Fibroblast of peridontal ligament (primary cell): Measurements from ENCODE around the gene CDT1.

ENCODE experiments used
- DNase-seq: peaks from one replicate; pipeline ENCODE4 v3.0.0-alpha.2; 2010; ENCODE audit errors: extremely low read depth

Gene CDT1

GRCh38 chr16:88804552-88805339 lies 1.2 kb downstream of the CDT1 start:
- no peak for DNase-seq

GRCh38 chr16:88805340-88805715 lies 1.7 kb downstream of the CDT1 start:
- no peak for DNase-seq

- no peak for DNase-seq
These were observed 2.4 kb downstream of the CDT1 start for GRCh38 chr16:88805887-88806393.

GRCh38 chr16:88806491-88807111 lies 3.0 kb downstream of the CDT1 start:
- no peak for DNase-seq

GRCh38 chr16:88807142-88807625 lies 3.6 kb downstream of the CDT1 start:
- DNase-seq: no peak

GRCh38 chr16:88807626-88808453 lies 4.3 kb downstream of the CDT1 start:
- no peak for DNase-seq

- DNase-seq: no peak
These were observed 5.6 kb downstream of the CDT1 start for GRCh38 chr16:88809068-88809675.

GRCh38 chr16:88809676-88810165 lies 6.1 kb downstream of the CDT1 start:
- no peak for DNase-seq

- DNase-seq: no peak
These were observed 6.8 kb downstream of the CDT1 start for GRCh38 chr16:88810166-88810911.

GRCh38 chr16:88810912-88811768 lies 7.6 kb downstream of the CDT1 start:
- DNase-seq: peak; percentile 69

- peak; percentile 92 for DNase-seq
These were observed 8.4 kb downstream of the CDT1 start, which contains the start of gene APRT for GRCh38 chr16:88811769-88812512. Gene APRT (minus strand): TSS chr16:88811928. CDS start chr16:88811899, 29 bp downstream.

- DNase-seq: peak; percentile 45
These were observed 9.1 kb downstream of the CDT1 start for GRCh38 chr16:88812513-88813268.

- no peak for DNase-seq
These were observed 9.9 kb downstream of the CDT1 start for GRCh38 chr16:88813269-88814143.

- DNase-seq: no peak
These were observed 10.5 kb downstream of the CDT1 start for GRCh38 chr16:88814144-88814502.

- DNase-seq: no peak
These were observed 11.6 kb downstream of the CDT1 start for GRCh38 chr16:88815227-88815626.

- no peak for DNase-seq
These were observed 12.5 kb downstream of the CDT1 start for GRCh38 chr16:88815901-88816589.
